IPS DF 4.7 (cell line): ENCODE results near the gene CSTF1.
"Not testable (repeated sequence)": the region's sequence is repeated elsewhere in the genome, so short reads cannot be mapped to it uniquely, and the experiment has no call there.

Experiments used
- DNase-seq: peaks from one replicate; pipeline ENCODE4 v3.0.0-alpha.2; 2013; ENCODE audit warnings: low spot score; ENCODE audit errors: extremely low read depth

The CSTF1 gene

GRCh38 chr20:56369179-56369578, 23.3 kb upstream of the CSTF1 start:
- no peak for DNase-seq

GRCh38 chr20:56371977-56372376, 20.5 kb upstream of the CSTF1 start:
- DNase-seq: no peak

- DNase-seq: no peak
Observed at GRCh38 chr20:56372850-56373249, 19.6 kb upstream of the CSTF1 start.

- DNase-seq: no peak
Observed at GRCh38 chr20:56373942-56374341, 18.5 kb upstream of the CSTF1 start.

- no peak for DNase-seq
Observed at GRCh38 chr20:56376331-56376730, 16.1 kb upstream of the CSTF1 start.

GRCh38 chr20:56378386-56378785, 14.1 kb upstream of the CSTF1 start:
- no peak for DNase-seq

- no peak for DNase-seq
Observed at GRCh38 chr20:56380375-56380774, 12.1 kb upstream of the CSTF1 start.

- DNase-seq: no peak
Observed at GRCh38 chr20:56381501-56381900, 10.9 kb upstream of the CSTF1 start.

- no peak for DNase-seq
Observed at GRCh38 chr20:56382696-56383095, 9.7 kb upstream of the CSTF1 start.

GRCh38 chr20:56383334-56383733, 9.1 kb upstream of the CSTF1 start:
- no peak for DNase-seq

- no peak for DNase-seq
Observed at GRCh38 chr20:56385130-56385529, 7.3 kb upstream of the CSTF1 start.

GRCh38 chr20:56386219-56386618, 6.2 kb upstream of the CSTF1 start:
- DNase-seq: no peak

GRCh38 chr20:56388882-56389281, 3.6 kb upstream of the CSTF1 start:
- DNase-seq: no peak

- DNase-seq: no peak
Observed at GRCh38 chr20:56389807-56390206, 2.6 kb upstream of the CSTF1 start.

GRCh38 chr20:56390396-56390795, 2.0 kb upstream of the CSTF1 start:
- DNase-seq: not testable (repeated sequence)

- no peak for DNase-seq
Observed at GRCh38 chr20:56391037-56391436, 1.4 kb upstream of the CSTF1 start.

- DNase-seq: no peak
Observed at GRCh38 chr20:56391596-56392131, 781 bp upstream of the CSTF1 start.

- no peak for DNase-seq
Observed at GRCh38 chr20:56392881-56393482, 537 bp downstream of the CSTF1 start.

GRCh38 chr20:56393653-56394052, 1.2 kb downstream of the CSTF1 start:
- no peak for DNase-seq

- no peak for DNase-seq
Observed at GRCh38 chr20:56395166-56395565, 2.7 kb downstream of the CSTF1 start.

- peak; percentile 28 for DNase-seq
Observed at GRCh38 chr20:56400001-56400640, 7.7 kb downstream of the CSTF1 start.

GRCh38 chr20:56403465-56403864, 11.0 kb downstream of the CSTF1 start:
- DNase-seq: no peak

- DNase-seq: not testable (repeated sequence)
Observed at GRCh38 chr20:56405356-56405755, 12.9 kb downstream of the CSTF1 start.
